Stomach (tissue), 4 donors: ENCODE data around the gene BPTF.

Experiments
- CTCF ChIP-seq, 7 experiments: fragments of 450-650 bp in 4 of 7; fragments of 200-600 bp in 3 of 7; sonication (generic) in 3 of 7; IDR thresholded peaks; one replicate each; pipeline ENCODE4 v1.5.1; 2016 to 2019; ENCODE audit warnings: antibody characterized with exemption in 7 of 7, control low read depth in 2 of 7, mild to moderate bottlenecking in 1 of 7
- EP300 ChIP-seq: sonication (generic); formaldehyde crosslinking; IDR thresholded peaks from one replicate; pipeline ENCODE4 v1.6.1; 2017; ENCODE audit warnings: antibody characterized with exemption
- POLR2A ChIP-seq, 4 donors: fragments of 450-650 bp; IDR thresholded peaks; one replicate each; pipeline ENCODE4 v1.6.1; 2016; ENCODE audit warnings: antibody characterized with exemption in 4 of 4, control low read depth in 2 of 4, mild to moderate bottlenecking in 1 of 4, moderate library complexity in 1 of 4
- POLR2AphosphoS5 ChIP-seq, 3 donors: sonication (generic); formaldehyde crosslinking; IDR thresholded peaks; one replicate each; pipeline ENCODE4 v1.6.1; 2016; ENCODE audit warnings: antibody characterized with exemption in 3 of 3

DNA sequence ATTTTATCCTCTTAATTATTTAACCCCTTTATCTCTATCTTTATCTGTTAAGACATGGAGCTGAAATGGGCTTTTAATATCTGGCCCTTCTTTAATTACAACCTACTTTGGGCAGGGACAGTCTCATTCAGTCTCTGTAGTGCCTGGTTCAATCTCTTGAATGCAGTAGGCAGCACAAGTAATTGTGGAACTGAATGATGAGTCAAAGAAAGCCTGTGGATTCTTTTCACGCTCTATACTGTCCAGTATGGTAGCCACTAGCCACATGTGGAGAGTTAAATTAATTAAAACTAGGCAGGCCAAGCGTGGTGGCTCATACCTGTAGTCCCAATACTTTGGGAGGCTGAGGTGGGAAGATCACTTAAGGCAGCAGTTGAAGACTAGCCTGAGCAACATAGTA lies 9.3 kb downstream of the BPTF start:
- TF ChIP-seq POLR2AphosphoS5 (IDR thresholded peaks at IDR 0.05): no peak
- no peak for TF ChIP-seq CTCF (IDR thresholded peaks at IDR 0.05)
- no peak for TF ChIP-seq POLR2A (IDR thresholded peaks at IDR 0.05)
- no peak for TF ChIP-seq EP300
